Muscle of leg (tissue), 11 donors: Measurements from ENCODE around the gene PSMB5. TPM values are rescaled to one million over a fixed set of nuclear protein-coding genes. Genes with fewer than 3 reads are reported as not detected.

Experiments used
- DNase-seq: peaks from one replicate; pipeline ENCODE4 v3.0.0; 2013
- H3K27ac ChIP-seq: one replicate; pipeline ENCODE4 v1.5.1; 2013; ENCODE audit warnings: mild to moderate bottlenecking, low read length, control low read depth
- H3K27me3 ChIP-seq: one replicate; pipeline ENCODE4 v1.6.1; 2013; ENCODE audit warnings: low read length; ENCODE audit not compliant: control insufficient read depth, insufficient read depth
- H3K36me3 ChIP-seq: one replicate; pipeline ENCODE4 v1.6.1; 2013; ENCODE audit warnings: low read length; ENCODE audit not compliant: control insufficient read depth, insufficient read depth
- H3K4me1 ChIP-seq: one replicate; pipeline ENCODE4 v1.6.1; 2013; ENCODE audit warnings: low read length; ENCODE audit not compliant: control insufficient read depth, insufficient read depth
- H3K4me3 ChIP-seq: one replicate; pipeline ENCODE4 v1.5.1; 2013; ENCODE audit warnings: low read length, control low read depth
- H3K9me3 ChIP-seq: replicated peaks from 2 replicates; pipeline ENCODE4 v1.6.1; 2013; ENCODE audit warnings: low read depth, low read length; ENCODE audit not compliant: control insufficient read depth
- WGBS: methylation state at CpG from one replicate; pipeline ENCODE4 v1.1.5; 2013; ENCODE audit warnings: missing lambda C conversion rate; ENCODE audit not compliant: insufficient coverage; 5-methylcytosine and 5-hydroxymethylcytosine counted together
- polyA plus RNA-seq, 8 donors: library from polyadenylated mRNA; unstranded; fragments of 120-200 nt; gene quantifications; one replicate each; pipeline versions ENCODE4 v1.2.1 to v1.2.3, GENCODE V29; 2013; ENCODE audit warnings: inconsistent platforms in 1 of 8, low replicate concordance in 1 of 8; ENCODE audit not compliant: insufficient read length in 8 of 8, insufficient read depth in 1 of 8
- total RNA-seq: library from RNA; stranded (reverse); fragments of 120-200 nt; gene quantifications from one replicate; pipeline ENCODE4 v1.2.4, GENCODE V29; 2013

PSMB5 gene
- total and polyA plus RNA-seq, 9 donors: 154 to 278 (median 249) TPM

- no peak overlapping the region for H3K27ac ChIP-seq
Observed at GRCh38 chr14:22993517-22993916, 41.2 kb downstream of the PSMB5 start.

GRCh38 chr14:22991852-22992251, 42.8 kb downstream of the PSMB5 start:
- no peak overlapping the region for H3K27ac ChIP-seq
- no peak for DNase-seq
- H3K4me1 ChIP-seq: peaks cover 7% of the 10 kb centered on the region
- 92% methylated on average over 2 of the region's 8 CpGs for WGBS
- H3K27me3 ChIP-seq: no peaks in the 10 kb centered on the region
- no peaks in the 10 kb centered on the region for H3K9me3 ChIP-seq
- H3K4me3 ChIP-seq: no peak overlapping the region
- H3K36me3 ChIP-seq: peaks cover 27% of the 10 kb centered on the region

More at GRCh38 chr14:22993517-22993916, 41.2 kb downstream of the PSMB5 start:
- H3K4me3 ChIP-seq: no peak overlapping the region
- no peaks in the 10 kb centered on the region for H3K27me3 ChIP-seq
- H3K36me3 ChIP-seq: peaks cover 16% of the 10 kb centered on the region
- peaks cover 17% of the 10 kb centered on the region for H3K4me1 ChIP-seq
- no peaks in the 10 kb centered on the region for H3K9me3 ChIP-seq
- no peak for DNase-seq

GRCh38 chr14:22987291-22987690, 47.4 kb downstream of the PSMB5 start:
- no peak for DNase-seq
- H3K4me1 ChIP-seq: peaks cover 7% of the 10 kb centered on the region
- H3K27ac ChIP-seq: no peak overlapping the region
- no peak overlapping the region for H3K4me3 ChIP-seq
- H3K27me3 ChIP-seq: no peaks in the 10 kb centered on the region
- H3K9me3 ChIP-seq: no peaks in the 10 kb centered on the region
- WGBS: 95% methylated on average over 4 of the region's 8 CpGs
- peaks cover 22% of the 10 kb centered on the region for H3K36me3 ChIP-seq

GRCh38 chr14:22986508-22987054, 48.1 kb downstream of the PSMB5 start:
- Histone ChIP-seq H3K9me3 (no peaks in the 10 kb centered on the region), H3K27me3 (peaks cover 5% of the 10 kb centered on the region), H3K4me3 (no peak overlapping the region), H3K4me1 (peaks cover 11% of the 10 kb centered on the region), H3K36me3 (peaks cover 22% of the 10 kb centered on the region), H3K27ac (no peak overlapping the region)
- DNase-seq: peak; percentile 92
- WGBS: 0% methylated on average over 2 of the region's 5 CpGs

- WGBS: no CpG with 5 or more reads among the region's 2 CpGs
- Histone ChIP-seq H3K4me3 (no peak overlapping the region), H3K27me3 (peaks cover 10% of the 10 kb centered on the region), H3K36me3 (peaks cover 22% of the 10 kb centered on the region), H3K9me3 (no peaks in the 10 kb centered on the region), H3K27ac (no peak overlapping the region), H3K4me1 (peaks cover 11% of the 10 kb centered on the region)
- no peak for DNase-seq
Observed at GRCh38 chr14:22985894-22986507, 48.7 kb downstream of the PSMB5 start.

GRCh38 chr14:22984959-22985658, 49.6 kb downstream of the PSMB5 start:
- Histone ChIP-seq H3K9me3 (no peaks in the 10 kb centered on the region), H3K4me3 (no peak overlapping the region), H3K36me3 (peaks cover 21% of the 10 kb centered on the region), H3K4me1 (peaks cover 14% of the 10 kb centered on the region), H3K27me3 (peaks cover 13% of the 10 kb centered on the region), H3K27ac (no peak overlapping the region)
- DNase-seq: no peak
- 97% methylated on average over 2 of the region's 6 CpGs for WGBS

- under 1% methylated on average over 44 of the region's 48 CpGs for WGBS
- Histone ChIP-seq H3K4me3 (peak within 1 kb of the TSS; percentile 95), H3K4me1 (peaks cover 39% of the 10 kb centered on the region), H3K27ac (peak within 1 kb of the TSS; percentile 87), H3K9me3 (no peaks in the 10 kb centered on the region), H3K36me3 (peaks cover 14% of the 10 kb centered on the region), H3K27me3 (peaks cover 13% of the 10 kb centered on the region)
- peak; percentile 98 for DNase-seq
Observed at GRCh38 chr14:22982477-22983245, 52.0 kb downstream of the PSMB5 start, which contains the start of gene AJUBA. AJUBA (minus strand) TSS chr14:22982551; CDS start chr14:22982266, 285 bp downstream.

- Histone ChIP-seq H3K9me3 (no peaks in the 10 kb centered on the region), H3K27ac (peak overlapping the region; percentile 87), H3K36me3 (peaks cover 12% of the 10 kb centered on the region), H3K4me3 (peak overlapping the region; percentile 95), H3K27me3 (peaks cover 13% of the 10 kb centered on the region), H3K4me1 (peaks cover 45% of the 10 kb centered on the region)
- DNase-seq: peak; percentile 42
- WGBS: under 1% methylated on average over 43 of the region's 51 CpGs
Observed at GRCh38 chr14:22981876-22982476, 52.7 kb downstream of the PSMB5 start.

- peak overlapping the region; percentile 95 for H3K4me3 ChIP-seq
Observed at GRCh38 chr14:22981090-22981875, 53.4 kb downstream of the PSMB5 start.

More at GRCh38 chr14:22981090-22981875, 53.4 kb downstream of the PSMB5 start:
- no peaks in the 10 kb centered on the region for H3K9me3 ChIP-seq
- H3K4me1 ChIP-seq: peaks cover 52% of the 10 kb centered on the region
- no peak for DNase-seq
- WGBS: 1% methylated on average over 76 of the region's 76 CpGs
- H3K27ac ChIP-seq: peak overlapping the region; percentile 87
- H3K27me3 ChIP-seq: peaks cover 13% of the 10 kb centered on the region
- peaks cover 17% of the 10 kb centered on the region for H3K36me3 ChIP-seq
